D721Med (cell line): ENCODE results near the gene TNS1.

ENCODE experiments used
- DNase-seq: peaks from one replicate; pipeline ENCODE4 v3.0.0; 2011; ENCODE audit warnings: low spot score; ENCODE audit not compliant: insufficient read length
- FAIRE-seq: peaks from 2 replicates; lab custom pipeline; 2011; peaks lifted over from hg19 to GRCh38; lab: Jason Lieb, UNC
- CTCF ChIP-seq: IDR thresholded peaks from 2 replicates; pipeline ENCODE4 v1.5.1; 2012; ENCODE audit warnings: mild to moderate bottlenecking, control low read depth; ENCODE audit not compliant: insufficient read depth; ENCODE audit errors: missing control alignments

The TNS1 gene

DNA sequence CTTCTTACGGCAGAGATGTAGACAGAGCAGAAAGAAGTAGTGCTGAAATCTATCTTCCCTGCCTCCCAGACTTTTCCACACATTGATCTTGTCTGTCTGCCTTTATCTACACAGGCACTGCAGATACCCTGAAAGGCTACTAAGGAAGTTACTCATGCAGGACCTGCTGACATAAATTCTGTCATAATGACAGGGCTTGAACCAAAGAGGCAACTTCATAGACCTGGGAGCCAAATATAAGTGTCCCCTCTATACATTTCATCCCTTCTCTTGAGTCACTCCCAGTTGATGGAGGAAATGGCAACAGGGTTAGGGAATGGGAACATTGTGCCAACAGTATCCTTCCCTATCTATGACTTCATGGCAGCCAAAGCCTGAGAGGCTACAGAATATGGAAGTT lies 157.5 kb downstream of the TNS1 start:
- no peak for DNase-seq
- FAIRE-seq, result no peak
- TF ChIP-seq CTCF, result no peak

GRCh38 chr2:217844696-217845095 lies 158.1 kb downstream of the TNS1 start:
- TF ChIP-seq CTCF, result no peak
- FAIRE-seq, result no peak
- no peak for DNase-seq

GRCh38 chr2:217843324-217843723 lies 159.5 kb downstream of the TNS1 start:
- FAIRE-seq (no peak), DNase-seq (no peak)
- TF ChIP-seq CTCF, result no peak

DNA sequence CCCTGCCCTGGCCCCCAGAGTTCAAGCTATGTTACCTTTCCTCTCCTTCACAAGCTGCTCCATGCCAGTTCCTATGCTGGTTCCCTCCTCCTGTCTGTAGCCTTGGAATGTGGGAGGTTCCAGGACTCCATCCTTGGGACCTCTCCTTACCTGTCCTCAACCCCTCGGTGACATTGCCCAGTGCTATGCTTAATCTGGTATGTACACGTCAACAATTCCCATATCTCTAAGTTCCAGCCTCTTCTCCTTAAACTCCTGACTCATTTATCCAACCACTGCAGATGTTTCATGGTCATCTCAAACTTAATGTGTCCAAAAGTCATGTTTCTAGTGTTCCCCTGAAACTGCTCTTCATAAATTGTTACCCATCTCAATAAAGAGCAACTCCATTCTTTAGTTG lies 160.8 kb downstream of the TNS1 start:
- TF ChIP-seq CTCF, result no peak
- DNase-seq, result no peak
- FAIRE-seq, result no peak

DNA sequence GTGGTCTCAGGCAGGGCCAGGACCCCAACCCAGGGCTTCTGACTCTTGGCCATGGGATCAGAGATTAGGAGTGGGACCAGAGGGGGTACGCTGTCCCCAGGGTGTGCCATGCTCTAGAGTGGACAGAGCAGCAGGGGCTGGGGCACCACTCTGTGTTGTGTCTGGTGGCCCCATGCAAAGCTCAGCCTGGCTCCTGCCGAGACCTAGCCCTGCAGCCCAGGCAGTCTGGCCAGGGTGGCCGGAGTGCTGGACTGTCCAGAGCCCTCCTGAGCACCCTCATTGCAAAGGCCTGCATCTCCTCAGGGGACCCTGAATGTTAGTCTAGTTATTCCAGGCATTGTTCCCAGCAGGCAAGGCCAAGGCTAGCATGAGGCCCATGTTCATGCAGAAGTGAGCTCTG lies 162.3 kb downstream of the TNS1 start:
- DNase-seq (no peak), FAIRE-seq (no peak)
- no peak for TF ChIP-seq CTCF

DNA sequence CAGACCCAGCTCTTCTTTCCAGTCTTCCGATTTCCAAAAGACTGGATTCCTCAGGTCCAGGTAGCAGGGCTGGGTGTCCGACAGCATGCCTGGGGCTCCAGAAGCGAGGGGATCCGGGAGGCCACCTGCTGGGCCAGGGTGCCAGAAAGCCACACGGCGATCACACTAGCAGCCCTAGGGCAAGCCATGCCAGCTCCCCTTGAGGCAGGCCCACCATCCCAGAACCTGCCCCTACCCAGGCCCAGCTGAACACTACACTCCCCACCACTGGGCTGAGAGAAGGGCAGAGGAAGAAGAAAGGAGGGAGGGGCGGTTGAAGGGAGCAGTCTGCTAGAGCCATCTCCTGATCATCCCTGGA lies 163.1 kb downstream of the TNS1 start:
- DNase-seq, result no peak
- no peak for TF ChIP-seq CTCF
- FAIRE-seq, result no peak

GRCh38 chr2:217839073-217839749 lies 163.6 kb downstream of the TNS1 start:
- DNase-seq (no peak), FAIRE-seq (no peak)
- TF ChIP-seq CTCF, result no peak
